SK-N-SH (cell line): ENCODE data around the gene TSSK2. TPM values are rescaled to one million over a fixed set of nuclear protein-coding genes. Genes with fewer than 3 reads are reported as not detected.

Experiments used
- CTCF ChIA-PET: fragments of 300-600, 350-600 bp; formaldehyde crosslinking; extraction: SDS; loops from one replicate; lab custom pipeline; 2021; lab: Yijun Ruan, JAX
- POLR2A ChIA-PET: fragments of 350-600 bp; sonication (Branson Sonifier 250); formaldehyde crosslinking; extraction: SDS; loops from one replicate; lab custom pipeline; 2020; ENCODE audit warnings: antibody characterized with exemption, inconsistent platforms; lab: Yijun Ruan, JAX
- DNase-seq: peaks from one replicate; pipeline ENCODE4 v3.0.0; 2012
- H2AFZ ChIP-seq: fragments of 200-600 bp; sonication (generic); 2 replicates; pipeline ENCODE4 v1.8.1; 2016; ENCODE audit warnings: antibody characterized with exemption, mild to moderate bottlenecking, low read depth
- H3F3A ChIP-seq: fragments of 200-600 bp; sonication (generic); replicated peaks from 2 replicates; pipeline ENCODE3; 2016; ENCODE audit warnings: antibody characterized with exemption, mild to moderate bottlenecking; ENCODE audit not compliant: insufficient read depth
- H3K27ac ChIP-seq, 2 experiments: fragments of 200-500 bp in 1 of 2; fragments of 200-600 bp in 1 of 2; sonication (Bioruptor generic) in 1 of 2; sonication (generic), shearing (Covaris generic) in 1 of 2; 2 replicates each; pipeline versions ENCODE4 v1.5.1 to v1.6.1; 2014 to 2016; ENCODE audit warnings: low read depth in 2 of 2, inconsistent platforms in 1 of 2, low read length in 1 of 2, mild to moderate bottlenecking in 1 of 2, mixed read lengths in 1 of 2
- H3K27me3 ChIP-seq: fragments of 200-600 bp; sonication (generic), shearing (Covaris generic); 2 replicates; pipeline ENCODE4 v1.6.1; 2016; ENCODE audit warnings: mixed run types; ENCODE audit not compliant: insufficient read depth
- H3K36me3 ChIP-seq, 2 experiments: fragments of 200-500 bp in 1 of 2; fragments of 200-600 bp in 1 of 2; sonication (Bioruptor generic) in 1 of 2; sonication (generic) in 1 of 2; replicated peaks in 1 of 2; 2 replicates each; pipeline versions ENCODE3 to v1.5.1; 2014 to 2016; ENCODE audit warnings: low read length in 1 of 2, mild to moderate bottlenecking in 1 of 2; ENCODE audit not compliant: insufficient read depth in 2 of 2, control insufficient read depth in 1 of 2
- H3K4me1 ChIP-seq, 2 experiments: fragments of 200-500 bp in 1 of 2; fragments of 200-600 bp in 1 of 2; sonication (Bioruptor generic) in 1 of 2; sonication (generic), shearing (Covaris generic) in 1 of 2; 2 replicates each; pipeline versions ENCODE4 v1.5.1 to v1.6.1; 2014 to 2016; ENCODE audit warnings: low read depth in 1 of 2, low read length in 1 of 2, mixed run types in 1 of 2; ENCODE audit not compliant: insufficient read depth in 2 of 2, control insufficient read depth in 1 of 2
- H3K4me2 ChIP-seq: fragments of 200-600 bp; sonication (generic), shearing (Covaris generic); 2 replicates; pipeline ENCODE4 v1.6.1; 2017; ENCODE audit warnings: mixed run types
- H3K4me3 ChIP-seq, 2 experiments: fragments of 200-500 bp in 1 of 2; fragments of 200-600 bp in 1 of 2; sonication (Bioruptor generic) in 1 of 2; sonication (generic), shearing (Covaris generic) in 1 of 2; 2 replicates each; pipeline versions ENCODE4 v1.5.1 to v1.8.1; 2014 to 2016; ENCODE audit warnings: low read depth in 2 of 2, inconsistent platforms in 1 of 2, low read length in 1 of 2, mild to moderate bottlenecking in 1 of 2, mixed read lengths in 1 of 2, moderate library complexity in 1 of 2
- H3K79me2 ChIP-seq: fragments of 200-600 bp; sonication (generic); 2 replicates; pipeline ENCODE4 v1.8.1; 2017; ENCODE audit warnings: mild to moderate bottlenecking; ENCODE audit not compliant: insufficient read depth
- H3K9ac ChIP-seq: fragments of 200-600 bp; sonication (generic); 2 replicates; pipeline ENCODE4 v1.6.1; 2017; ENCODE audit warnings: mixed run types
- H3K9me2 ChIP-seq: fragments of 200-600 bp; sonication (generic); 2 replicates; pipeline ENCODE4 v1.6.1; 2017; ENCODE audit warnings: mixed run types
- H3K9me3 ChIP-seq: fragments of 200-600 bp; sonication (generic); 2 replicates; pipeline ENCODE4 v1.6.1; 2017; ENCODE audit warnings: mixed run types, mild to moderate bottlenecking, moderate library complexity
- H4K20me1 ChIP-seq: fragments of 200-600 bp; sonication (generic); 2 replicates; pipeline ENCODE4 v1.6.1; 2017; ENCODE audit warnings: mild to moderate bottlenecking, mixed run types; ENCODE audit not compliant: insufficient read depth
- EP300 ChIP-seq, 2 experiments: IDR thresholded peaks; 2 replicates each; pipeline versions ENCODE4 v1.4.0 to v1.6.1; 2012; ENCODE audit warnings: borderline replicate concordance in 1 of 2, low read depth in 1 of 2, low read length in 1 of 2
- FOSL2 ChIP-seq: IDR thresholded peaks from 2 replicates; pipeline ENCODE4 v1.4.0; 2012; ENCODE audit warnings: low read depth, mild to moderate bottlenecking, moderate library complexity, borderline replicate concordance
- FOXJ3 ChIP-seq: sonication (generic); formaldehyde crosslinking; IDR thresholded peaks from 2 replicates; pipeline ENCODE4 v1.5.1; 2020; ENCODE audit warnings: mild to moderate bottlenecking, missing genetic modification reagents
- GATA2 ChIP-seq: sonication (generic); formaldehyde crosslinking; IDR thresholded peaks from 2 replicates; pipeline ENCODE4 v1.5.0; 2020; ENCODE audit warnings: mild to moderate bottlenecking, missing genetic modification reagents
- JUND ChIP-seq: IDR thresholded peaks from 2 replicates; pipeline ENCODE4 v1.4.0; 2012
- MXI1 ChIP-seq: IDR thresholded peaks from 2 replicates; pipeline ENCODE4 v1.6.1; 2012; ENCODE audit warnings: mild to moderate bottlenecking, low read depth, low read length, improper control_type of control experiment
- NRF1 ChIP-seq: IDR thresholded peaks from 2 replicates; pipeline ENCODE4 v1.6.1; 2012; ENCODE audit warnings: low read depth, mild to moderate bottlenecking, low read length
- SIN3A ChIP-seq: IDR thresholded peaks from 2 replicates; pipeline ENCODE4 v1.6.1; 2012; ENCODE audit warnings: low read depth, mild to moderate bottlenecking, low read length, moderate library complexity, borderline replicate concordance
- SMC3 ChIP-seq: IDR thresholded peaks from 2 replicates; pipeline ENCODE4 v1.6.1; 2012; ENCODE audit warnings: low read depth, low read length, improper control_type of control experiment
- TCF12 ChIP-seq: IDR thresholded peaks from 2 replicates; pipeline ENCODE4 v1.4.0; 2012
- TEAD4 ChIP-seq: IDR thresholded peaks from 2 replicates; pipeline ENCODE4 v1.4.0; 2012; ENCODE audit warnings: mild to moderate bottlenecking, borderline replicate concordance; ENCODE audit not compliant: insufficient read depth
- USF1 ChIP-seq: IDR thresholded peaks from 2 replicates; pipeline ENCODE4 v1.4.0; 2012; ENCODE audit warnings: low read depth, borderline replicate concordance
- YY1 ChIP-seq: IDR thresholded peaks from 2 replicates; pipeline ENCODE4 v1.4.0; 2012; ENCODE audit warnings: low read depth, mild to moderate bottlenecking
- WGBS: methylation state at CpG from one replicate; pipeline ENCODE4 v1.1.6; 2017; ENCODE audit warnings: low lambda C conversion rate; 5-methylcytosine and 5-hydroxymethylcytosine counted together
- polyA plus RNA-seq, 3 experiments: library from polyadenylated mRNA; depleted of rRNA; stranded (reverse); fragments of >200 nt; gene quantifications; 2 replicates each; pipeline ENCODE4 v1.2.3, GENCODE V29; 2012
- TF ChIP-seq, protein P1 (sequence below): IDR thresholded peaks from 2 replicates; pipeline ENCODE4 v1.4.0; 2012; ENCODE audit warnings: low read depth
- TF ChIP-seq, protein P2 (sequence below): IDR thresholded peaks from 2 replicates; pipeline ENCODE4 v1.6.1; 2012; ENCODE audit warnings: mild to moderate bottlenecking, low read depth, low read length, moderate library complexity
- TF ChIP-seq, protein P3 (sequence below): IDR thresholded peaks from 2 replicates; pipeline ENCODE4; 2012
- TF ChIP-seq, protein P4 (sequence below): IDR thresholded peaks from 2 replicates; pipeline ENCODE4 v1.4.0; 2012; ENCODE audit warnings: low read depth, borderline replicate concordance
- TF ChIP-seq, protein P5 (sequence below): fragments of 150-350 bp; IDR thresholded peaks from 2 replicates; pipeline ENCODE4 v1.6.1; 2016; ENCODE audit warnings: mild to moderate bottlenecking, low read depth, low read length

The TSSK2 gene
- polyA plus RNA-seq, 1 of the 3 experiments (the other 2 are of a cell fraction), result not detected

- Histone ChIP-seq H3K27ac (no peak overlapping the region), H3K79me2 (peaks cover 22% of the 10 kb centered on the region), H3K9ac (no peak overlapping the region), H3F3A (no peaks in the 10 kb centered on the region), H3K9me3 (no peaks in the 10 kb centered on the region), H3K9me2 (no peaks in the 10 kb centered on the region), H2AFZ (no peak overlapping the region), H3K27me3 (no peaks in the 10 kb centered on the region), H4K20me1 (no peaks in the 10 kb centered on the region), H3K4me1 (peaks cover 4 to 8% of the 10 kb centered on the region in 2 experiments; a peak in 3 of 4 replicates), H3K4me2 (no peak overlapping the region), H3K36me3 (peaks cover 18 to 70% of the 10 kb centered on the region in 2 experiments), H3K4me3 (no peak overlapping the region)
- WGBS, result 95% methylated on average over 7 of the region's 9 CpGs
- POLR2A ChIA-PET, result no interaction called here
- TF ChIP-seq MXI1, result no peak
- no peak for TF ChIP-seq NRF1
- no peak for TF ChIP-seq GATA2 (CRISPR knock-in tag)
- TF ChIP-seq YY1, result no peak
- no peak for TF ChIP-seq USF1
- TF ChIP-seq FOXJ3, result no peak
- no peak for TF ChIP-seq EP300 (IDR thresholded peaks at IDR 0.05; ENCODE audit: borderline replicate concordance in 1 of 2, low read depth in 1 of 2, low read length in 1 of 2)
- TF ChIP-seq FOSL2, result no peak
- TF ChIP-seq, protein P1, sequence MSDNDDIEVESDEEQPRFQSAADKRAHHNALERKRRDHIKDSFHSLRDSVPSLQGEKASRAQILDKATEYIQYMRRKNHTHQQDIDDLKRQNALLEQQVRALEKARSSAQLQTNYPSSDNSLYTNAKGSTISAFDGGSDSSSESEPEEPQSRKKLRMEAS, result no peak
- TF ChIP-seq, protein P2, sequence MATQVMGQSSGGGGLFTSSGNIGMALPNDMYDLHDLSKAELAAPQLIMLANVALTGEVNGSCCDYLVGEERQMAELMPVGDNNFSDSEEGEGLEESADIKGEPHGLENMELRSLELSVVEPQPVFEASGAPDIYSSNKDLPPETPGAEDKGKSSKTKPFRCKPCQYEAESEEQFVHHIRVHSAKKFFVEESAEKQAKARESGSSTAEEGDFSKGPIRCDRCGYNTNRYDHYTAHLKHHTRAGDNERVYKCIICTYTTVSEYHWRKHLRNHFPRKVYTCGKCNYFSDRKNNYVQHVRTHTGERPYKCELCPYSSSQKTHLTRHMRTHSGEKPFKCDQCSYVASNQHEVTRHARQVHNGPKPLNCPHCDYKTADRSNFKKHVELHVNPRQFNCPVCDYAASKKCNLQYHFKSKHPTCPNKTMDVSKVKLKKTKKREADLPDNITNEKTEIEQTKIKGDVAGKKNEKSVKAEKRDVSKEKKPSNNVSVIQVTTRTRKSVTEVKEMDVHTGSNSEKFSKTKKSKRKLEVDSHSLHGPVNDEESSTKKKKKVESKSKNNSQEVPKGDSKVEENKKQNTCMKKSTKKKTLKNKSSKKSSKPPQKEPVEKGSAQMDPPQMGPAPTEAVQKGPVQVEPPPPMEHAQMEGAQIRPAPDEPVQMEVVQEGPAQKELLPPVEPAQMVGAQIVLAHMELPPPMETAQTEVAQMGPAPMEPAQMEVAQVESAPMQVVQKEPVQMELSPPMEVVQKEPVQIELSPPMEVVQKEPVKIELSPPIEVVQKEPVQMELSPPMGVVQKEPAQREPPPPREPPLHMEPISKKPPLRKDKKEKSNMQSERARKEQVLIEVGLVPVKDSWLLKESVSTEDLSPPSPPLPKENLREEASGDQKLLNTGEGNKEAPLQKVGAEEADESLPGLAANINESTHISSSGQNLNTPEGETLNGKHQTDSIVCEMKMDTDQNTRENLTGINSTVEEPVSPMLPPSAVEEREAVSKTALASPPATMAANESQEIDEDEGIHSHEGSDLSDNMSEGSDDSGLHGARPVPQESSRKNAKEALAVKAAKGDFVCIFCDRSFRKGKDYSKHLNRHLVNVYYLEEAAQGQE, result no peak
- TF ChIP-seq, protein P3, sequence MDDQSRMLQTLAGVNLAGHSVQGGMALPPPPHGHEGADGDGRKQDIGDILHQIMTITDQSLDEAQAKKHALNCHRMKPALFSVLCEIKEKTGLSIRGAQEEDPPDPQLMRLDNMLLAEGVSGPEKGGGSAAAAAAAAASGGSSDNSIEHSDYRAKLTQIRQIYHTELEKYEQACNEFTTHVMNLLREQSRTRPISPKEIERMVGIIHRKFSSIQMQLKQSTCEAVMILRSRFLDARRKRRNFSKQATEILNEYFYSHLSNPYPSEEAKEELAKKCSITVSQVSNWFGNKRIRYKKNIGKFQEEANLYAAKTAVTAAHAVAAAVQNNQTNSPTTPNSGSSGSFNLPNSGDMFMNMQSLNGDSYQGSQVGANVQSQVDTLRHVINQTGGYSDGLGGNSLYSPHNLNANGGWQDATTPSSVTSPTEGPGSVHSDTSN, result no peak
- TF ChIP-seq SIN3A, result no peak
- CTCF ChIA-PET, result no interaction called here
- no peak for DNase-seq
These were observed 7.9 kb downstream of the TSSK2 start for GRCh38 chr22:19139001-19139356.

- peaks cover 27% of the 10 kb centered on the region for H3K79me2 ChIP-seq
- peaks cover 18 to 60% of the 10 kb centered on the region in 2 experiments for H3K36me3 ChIP-seq
- H3K4me1 ChIP-seq, result peaks cover 4 to 8% of the 10 kb centered on the region in 2 experiments; a peak in 3 of 4 replicates
- ChIA-PET POLR2A (no interaction called here), CTCF (no interaction called here)
- no peaks in the 10 kb centered on the region for H3K27me3 ChIP-seq
- no peak overlapping the region for H3K27ac ChIP-seq
- no peaks in the 10 kb centered on the region for H3F3A ChIP-seq
- no peak overlapping the region for H3K9ac ChIP-seq
- no peaks in the 10 kb centered on the region for H3K9me3 ChIP-seq
- no peak overlapping the region for H3K4me3 ChIP-seq
- H3K4me2 ChIP-seq, result no peak overlapping the region
- no peaks in the 10 kb centered on the region for H4K20me1 ChIP-seq
- no peaks in the 10 kb centered on the region for H3K9me2 ChIP-seq
- DNase-seq, result no peak
- H2AFZ ChIP-seq, result no peak overlapping the region
- WGBS, result 87% methylated on average over 3 of the region's 5 CpGs
- TF ChIP-seq EP300 (IDR thresholded peaks at IDR 0.05; ENCODE audit: borderline replicate concordance in 1 of 2, low read depth in 1 of 2, low read length in 1 of 2), result no peak
- TF ChIP-seq TCF12, result no peak
- no peak for TF ChIP-seq JUND
- no peak for TF ChIP-seq TEAD4
- TF ChIP-seq, protein P4, sequence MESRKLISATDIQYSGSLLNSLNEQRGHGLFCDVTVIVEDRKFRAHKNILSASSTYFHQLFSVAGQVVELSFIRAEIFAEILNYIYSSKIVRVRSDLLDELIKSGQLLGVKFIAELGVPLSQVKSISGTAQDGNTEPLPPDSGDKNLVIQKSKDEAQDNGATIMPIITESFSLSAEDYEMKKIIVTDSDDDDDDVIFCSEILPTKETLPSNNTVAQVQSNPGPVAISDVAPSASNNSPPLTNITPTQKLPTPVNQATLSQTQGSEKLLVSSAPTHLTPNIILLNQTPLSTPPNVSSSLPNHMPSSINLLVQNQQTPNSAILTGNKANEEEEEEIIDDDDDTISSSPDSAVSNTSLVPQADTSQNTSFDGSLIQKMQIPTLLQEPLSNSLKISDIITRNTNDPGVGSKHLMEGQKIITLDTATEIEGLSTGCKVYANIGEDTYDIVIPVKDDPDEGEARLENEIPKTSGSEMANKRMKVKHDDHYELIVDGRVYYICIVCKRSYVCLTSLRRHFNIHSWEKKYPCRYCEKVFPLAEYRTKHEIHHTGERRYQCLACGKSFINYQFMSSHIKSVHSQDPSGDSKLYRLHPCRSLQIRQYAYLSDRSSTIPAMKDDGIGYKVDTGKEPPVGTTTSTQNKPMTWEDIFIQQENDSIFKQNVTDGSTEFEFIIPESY, result no peak
- TF ChIP-seq, protein P5, sequence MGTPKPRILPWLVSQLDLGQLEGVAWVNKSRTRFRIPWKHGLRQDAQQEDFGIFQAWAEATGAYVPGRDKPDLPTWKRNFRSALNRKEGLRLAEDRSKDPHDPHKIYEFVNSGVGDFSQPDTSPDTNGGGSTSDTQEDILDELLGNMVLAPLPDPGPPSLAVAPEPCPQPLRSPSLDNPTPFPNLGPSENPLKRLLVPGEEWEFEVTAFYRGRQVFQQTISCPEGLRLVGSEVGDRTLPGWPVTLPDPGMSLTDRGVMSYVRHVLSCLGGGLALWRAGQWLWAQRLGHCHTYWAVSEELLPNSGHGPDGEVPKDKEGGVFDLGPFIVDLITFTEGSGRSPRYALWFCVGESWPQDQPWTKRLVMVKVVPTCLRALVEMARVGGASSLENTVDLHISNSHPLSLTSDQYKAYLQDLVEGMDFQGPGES, result no peak
- TF ChIP-seq SMC3, result no peak
- TF ChIP-seq, protein P3, result no peak
These were observed 8.9 kb downstream of the TSSK2 start for GRCh38 chr22:19139974-19140373.
